Kidney epithelial cell (primary cell): ENCODE results near the gene NCOR2. TPM values are rescaled to one million over a fixed set of nuclear protein-coding genes. Genes with fewer than 3 reads are reported as not detected.

Experiments
- DNase-seq: peaks from one replicate; pipeline ENCODE4 v3.0.0-alpha.2; 2010; ENCODE audit warnings: low read depth
- H3K27me3 ChIP-seq: 2 replicates; pipeline ENCODE4 v1.6.0; 2011; ENCODE audit warnings: low read length; ENCODE audit not compliant: control insufficient read depth, insufficient read depth
- H3K36me3 ChIP-seq: 2 replicates; pipeline ENCODE4 v1.5.1; 2011; ENCODE audit warnings: low read length; ENCODE audit not compliant: control insufficient read depth, insufficient read depth
- H3K4me3 ChIP-seq: 2 replicates; pipeline ENCODE4 v1.5.1; 2011; ENCODE audit warnings: low read depth, mild to moderate bottlenecking, control low read depth, low read length
- total RNA-seq: library from RNA; depleted of rRNA; stranded (reverse); fragments of >200 nt; gene quantifications from 2 replicates; pipeline ENCODE4 v1.2.3, GENCODE V29; 2015
- TF ChIP-seq, protein P1 (sequence below): IDR thresholded peaks from 2 replicates; pipeline ENCODE4 v1.5.1; 2011; ENCODE audit warnings: mild to moderate bottlenecking, moderate library complexity, low read length, control low read depth, inconsistent platforms; ENCODE audit not compliant: insufficient read depth, poor library complexity, severe bottlenecking

Gene NCOR2
- total RNA-seq, 1 donor from 2014 or later = 113 TPM

DNA sequence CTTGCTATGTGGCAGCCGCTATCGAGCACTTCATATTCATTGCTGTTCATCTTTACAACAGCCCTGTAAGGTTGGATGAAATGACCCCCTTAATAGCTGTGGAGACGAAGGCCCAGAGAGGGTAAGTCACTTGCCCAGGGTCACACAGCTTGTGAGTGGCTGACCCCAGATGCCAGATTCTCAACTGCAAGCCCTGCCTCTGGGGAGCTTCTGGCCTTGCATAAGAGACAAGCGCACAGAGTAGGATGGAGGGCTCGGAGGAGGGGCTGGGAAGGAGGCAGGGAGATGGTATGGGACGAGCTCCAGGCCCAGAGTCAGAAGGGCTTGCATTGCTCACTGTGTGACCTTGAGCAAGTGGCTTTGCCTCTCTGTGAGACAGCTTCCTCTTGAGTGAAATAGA lies 27.4 kb upstream of the NCOR2 start:
- no peaks in the 10 kb centered on the region for H3K27me3 ChIP-seq
- TF ChIP-seq, protein P1, sequence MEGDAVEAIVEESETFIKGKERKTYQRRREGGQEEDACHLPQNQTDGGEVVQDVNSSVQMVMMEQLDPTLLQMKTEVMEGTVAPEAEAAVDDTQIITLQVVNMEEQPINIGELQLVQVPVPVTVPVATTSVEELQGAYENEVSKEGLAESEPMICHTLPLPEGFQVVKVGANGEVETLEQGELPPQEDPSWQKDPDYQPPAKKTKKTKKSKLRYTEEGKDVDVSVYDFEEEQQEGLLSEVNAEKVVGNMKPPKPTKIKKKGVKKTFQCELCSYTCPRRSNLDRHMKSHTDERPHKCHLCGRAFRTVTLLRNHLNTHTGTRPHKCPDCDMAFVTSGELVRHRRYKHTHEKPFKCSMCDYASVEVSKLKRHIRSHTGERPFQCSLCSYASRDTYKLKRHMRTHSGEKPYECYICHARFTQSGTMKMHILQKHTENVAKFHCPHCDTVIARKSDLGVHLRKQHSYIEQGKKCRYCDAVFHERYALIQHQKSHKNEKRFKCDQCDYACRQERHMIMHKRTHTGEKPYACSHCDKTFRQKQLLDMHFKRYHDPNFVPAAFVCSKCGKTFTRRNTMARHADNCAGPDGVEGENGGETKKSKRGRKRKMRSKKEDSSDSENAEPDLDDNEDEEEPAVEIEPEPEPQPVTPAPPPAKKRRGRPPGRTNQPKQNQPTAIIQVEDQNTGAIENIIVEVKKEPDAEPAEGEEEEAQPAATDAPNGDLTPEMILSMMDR = no peak
- no peak for DNase-seq
- H3K4me3 ChIP-seq = no peak overlapping the region
- no peaks in the 10 kb centered on the region for H3K36me3 ChIP-seq

DNA sequence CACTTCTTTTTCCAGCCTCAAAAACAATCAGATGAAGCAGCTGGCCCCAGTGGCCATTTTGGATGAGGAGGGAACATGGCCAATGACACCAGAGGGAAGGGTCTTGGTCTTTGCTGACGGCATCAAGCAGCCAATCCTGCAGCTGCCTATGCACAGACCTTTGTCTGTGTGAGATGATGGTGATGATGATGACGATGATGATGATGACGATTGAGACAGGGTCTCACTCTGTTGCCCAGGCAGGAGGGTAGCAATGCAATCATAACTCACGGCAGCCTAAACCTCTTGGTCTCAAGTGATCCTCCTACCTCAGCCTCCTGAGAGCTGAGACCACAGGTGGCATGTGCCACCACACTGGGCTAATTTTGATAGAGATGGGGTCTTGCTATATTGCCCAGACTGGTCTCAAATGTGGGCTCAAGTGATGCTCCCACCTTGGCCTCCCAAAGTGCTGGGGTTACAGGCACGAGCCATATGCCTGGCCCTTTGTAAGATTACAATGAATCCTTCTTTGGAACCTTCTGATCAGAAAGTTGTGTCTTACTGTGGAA lies 26.5 kb upstream of the NCOR2 start:
- no peak overlapping the region for H3K4me3 ChIP-seq
- DNase-seq = no peak
- no peaks in the 10 kb centered on the region for H3K27me3 ChIP-seq
- TF ChIP-seq, protein P1 = no peak
- no peaks in the 10 kb centered on the region for H3K36me3 ChIP-seq

DNA sequence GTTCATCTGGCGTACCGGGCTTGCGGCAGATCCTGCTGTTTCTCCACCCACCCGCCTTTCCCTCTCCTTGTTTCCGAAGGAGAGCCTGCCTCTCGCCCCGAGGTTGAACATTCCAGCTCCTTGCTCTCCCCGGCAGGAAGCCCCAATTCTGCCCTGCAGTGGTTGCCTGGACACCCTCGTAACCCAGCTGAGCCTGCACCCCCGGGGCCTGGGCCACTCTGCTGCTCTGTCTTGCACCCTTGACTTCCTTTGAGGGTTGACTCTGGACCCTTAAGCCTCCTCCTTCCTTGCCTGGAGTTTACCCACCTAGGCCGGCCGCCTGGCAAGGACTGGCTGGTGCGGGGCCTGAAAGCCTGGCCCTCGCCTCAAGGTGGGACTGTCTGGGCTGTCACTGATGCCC lies 25.8 kb upstream of the NCOR2 start:
- DNase-seq = no peak
- Histone ChIP-seq H3K27me3 (no peaks in the 10 kb centered on the region), H3K4me3 (no peak overlapping the region), H3K36me3 (no peaks in the 10 kb centered on the region)
- TF ChIP-seq, protein P1 = no peak

DNA sequence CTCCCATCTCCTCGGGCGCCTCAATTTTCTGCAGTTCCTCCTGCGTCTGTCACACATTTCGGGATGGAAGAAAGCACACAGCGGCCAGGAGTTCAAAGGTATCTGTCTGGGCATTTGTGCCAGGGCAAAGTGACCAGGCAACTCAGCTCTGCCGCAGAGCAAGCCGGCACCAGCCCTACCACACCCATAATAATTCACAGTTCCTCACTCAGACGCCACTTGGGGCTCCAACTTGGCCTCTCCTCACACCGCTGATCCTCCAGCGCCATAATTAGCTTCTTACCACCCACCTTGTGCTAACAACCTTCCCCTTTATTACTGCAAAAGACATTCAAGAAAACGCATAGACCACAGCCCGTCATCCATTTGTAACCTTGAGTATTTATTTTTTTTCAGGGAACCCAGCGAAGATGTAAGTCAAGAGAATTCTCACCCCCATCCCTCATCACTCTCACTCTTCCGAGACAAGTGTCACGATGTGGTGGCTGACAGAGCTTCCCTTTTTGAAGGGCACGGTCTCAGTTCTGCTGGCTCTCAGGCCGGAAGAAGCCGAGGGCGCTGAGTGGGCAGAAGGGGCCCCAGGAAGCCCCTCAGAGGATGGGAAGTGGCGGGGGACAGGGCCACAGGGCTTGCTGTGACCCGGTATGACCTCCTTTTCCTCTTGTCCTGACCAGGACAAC lies 25.2 kb upstream of the NCOR2 start:
- Histone ChIP-seq H3K36me3 (no peaks in the 10 kb centered on the region), H3K27me3 (no peaks in the 10 kb centered on the region), H3K4me3 (no peak overlapping the region)
- TF ChIP-seq, protein P1 = no peak
- DNase-seq = no peak

DNA sequence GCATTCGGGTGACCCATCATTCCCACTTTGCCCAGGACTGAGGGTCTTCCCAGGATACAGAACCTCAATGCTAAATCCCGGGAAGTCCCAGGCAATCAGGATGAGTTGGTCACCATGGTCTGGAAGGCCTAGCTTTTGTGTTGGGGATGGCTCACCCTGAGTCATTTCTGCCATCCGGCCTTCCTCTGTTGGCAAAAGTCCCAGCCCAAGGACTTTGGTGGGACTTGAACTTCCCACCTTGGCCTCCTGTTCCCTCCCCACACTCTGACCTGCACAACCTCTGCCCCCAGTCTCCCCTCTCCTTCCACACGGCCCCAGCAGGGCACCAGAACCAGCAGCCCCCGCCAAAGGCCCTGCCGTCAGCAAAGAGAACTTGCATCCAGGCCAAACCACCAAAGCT lies 24.6 kb upstream of the NCOR2 start:
- no peak overlapping the region for H3K4me3 ChIP-seq
- no peaks in the 10 kb centered on the region for H3K36me3 ChIP-seq
- TF ChIP-seq, protein P1 = no peak
- DNase-seq = no peak
- no peaks in the 10 kb centered on the region for H3K27me3 ChIP-seq

DNA sequence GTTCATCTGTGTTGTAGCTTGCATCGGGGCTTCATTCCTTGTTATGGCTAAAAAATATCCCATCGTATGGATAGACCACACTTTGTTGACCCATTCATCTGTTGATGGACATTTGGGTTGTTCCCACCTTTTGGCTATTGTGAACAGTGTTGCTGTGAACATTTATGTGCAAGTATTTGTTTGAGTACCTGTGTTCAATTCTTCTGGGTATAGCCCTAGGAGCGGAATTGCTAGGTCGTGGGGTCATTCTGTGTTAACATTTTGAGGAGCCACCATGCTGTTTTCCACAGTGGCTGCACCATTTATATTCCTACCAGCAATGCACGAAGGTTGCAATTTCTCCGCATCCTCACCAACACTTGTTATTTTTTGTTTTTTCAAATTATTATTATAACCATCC lies 23.0 kb upstream of the NCOR2 start:
- no peak overlapping the region for H3K4me3 ChIP-seq
- H3K36me3 ChIP-seq = no peaks in the 10 kb centered on the region
- TF ChIP-seq, protein P1 = no peak
- DNase-seq = no peak
- H3K27me3 ChIP-seq = no peaks in the 10 kb centered on the region
